ENCODE measurements around the gene BCAS3. TPM values are rescaled to one million over a fixed set of nuclear protein-coding genes. Genes with fewer than 3 reads are reported as not detected.

BCAS3 gene
- total RNA-seq, 2 donors from 2014 or later: 44.1 to 71.5 TPM

DNA sequence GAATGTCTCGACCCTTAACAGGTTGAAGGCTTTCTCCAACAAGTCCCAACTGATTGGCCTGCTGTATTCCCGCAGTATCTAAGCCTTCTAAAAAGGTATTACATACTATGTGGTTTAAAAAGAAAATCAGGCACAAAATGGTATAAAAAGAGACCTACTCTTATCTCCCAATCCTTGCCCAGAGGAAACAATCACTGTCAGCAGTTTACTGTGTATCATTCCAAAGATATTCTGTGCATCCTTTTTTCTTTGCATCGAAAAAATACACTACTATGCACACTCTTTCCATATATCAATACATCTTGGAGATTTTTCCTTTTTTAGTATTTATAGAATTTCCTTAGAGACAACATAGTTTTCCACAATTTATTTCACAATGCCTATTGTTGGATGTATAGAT is 603.2 kb downstream of the BCAS3 start:
- H3K4me1 ChIP-seq: no peaks in the 10 kb centered on the region
- H3K27me3 ChIP-seq: no peaks in the 10 kb centered on the region
- DNase-seq (no peak), ATAC-seq (no peak)
- H3K27ac ChIP-seq: no peak overlapping the region
- WGBS, 2 donors: 90 to 94% methylated on average over 3 of the region's 3 CpGs
- no peaks in the 10 kb centered on the region for H3K9me3 ChIP-seq
- intact Hi-C loops (cut with DNase I): no loop called here
- no peaks in the 10 kb centered on the region for H3K36me3 ChIP-seq (replicated peaks in 1 of 2; ENCODE audit: insufficient read depth in 1 of 2, low read depth in 2 of 2)
- H3K4me3 ChIP-seq: no peak overlapping the region
- TF ChIP-seq CTCF (IDR thresholded peaks at IDR 0.05) (no peak), POLR2A (IDR thresholded peaks at IDR 0.05) (no peak)

DNA sequence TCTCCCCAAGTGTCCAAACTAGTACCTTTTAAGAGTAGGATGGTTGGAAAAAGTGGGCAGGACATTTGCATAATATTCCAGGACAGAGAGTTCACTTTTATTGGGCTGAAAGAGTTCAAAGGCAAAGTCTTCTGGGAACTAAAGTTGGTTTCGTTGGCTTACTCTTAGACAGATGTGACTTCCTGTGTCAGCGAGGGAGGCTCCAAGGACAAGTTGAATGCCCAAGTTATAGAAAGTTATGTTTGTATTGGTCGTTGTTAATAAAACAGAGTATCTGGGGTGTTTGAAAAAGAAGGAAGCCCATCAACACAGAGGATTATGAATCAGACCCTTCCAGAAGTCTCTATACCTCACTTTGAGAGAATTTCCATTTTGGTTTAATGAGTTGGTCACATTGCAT is 604.7 kb downstream of the BCAS3 start:
- TF ChIP-seq POLR2A (IDR thresholded peaks at IDR 0.05) (no peak), CTCF (IDR thresholded peaks at IDR 0.05) (no peak)
- Histone ChIP-seq H3K9me3 (no peaks in the 10 kb centered on the region), H3K27me3 (no peaks in the 10 kb centered on the region), H3K4me1 (no peaks in the 10 kb centered on the region), H3K27ac (no peak overlapping the region), H3K4me3 (no peak overlapping the region), H3K36me3 (replicated peaks in 1 of 2; ENCODE audit: insufficient read depth in 1 of 2, low read depth in 2 of 2) (no peaks in the 10 kb centered on the region)
- 57 to 84% methylated on average over 3 of the region's 3 CpGs for WGBS, 2 donors
- ATAC-seq (no peak), DNase-seq (no peak)
- intact Hi-C loops (cut with DNase I): no loop called here

- Histone ChIP-seq H3K27me3 (no peaks in the 10 kb centered on the region), H3K36me3 (replicated peaks in 1 of 2; ENCODE audit: insufficient read depth in 1 of 2, low read depth in 2 of 2) (no peaks in the 10 kb centered on the region), H3K4me3 (no peak overlapping the region), H3K27ac (no peak overlapping the region), H3K4me1 (no peaks in the 10 kb centered on the region), H3K9me3 (no peaks in the 10 kb centered on the region)
- intact Hi-C loops (cut with DNase I): no loop called here
- ATAC-seq: no peak
- TF ChIP-seq POLR2A (IDR thresholded peaks at IDR 0.05) (no peak), CTCF (IDR thresholded peaks at IDR 0.05) (no peak)
- no peak for DNase-seq
- WGBS, 2 donors: 90 to 93% methylated on average over 6 of the region's 6 CpGs
Observed at GRCh38 chr17:61283043-61283442, 605.4 kb downstream of the BCAS3 start.

DNA sequence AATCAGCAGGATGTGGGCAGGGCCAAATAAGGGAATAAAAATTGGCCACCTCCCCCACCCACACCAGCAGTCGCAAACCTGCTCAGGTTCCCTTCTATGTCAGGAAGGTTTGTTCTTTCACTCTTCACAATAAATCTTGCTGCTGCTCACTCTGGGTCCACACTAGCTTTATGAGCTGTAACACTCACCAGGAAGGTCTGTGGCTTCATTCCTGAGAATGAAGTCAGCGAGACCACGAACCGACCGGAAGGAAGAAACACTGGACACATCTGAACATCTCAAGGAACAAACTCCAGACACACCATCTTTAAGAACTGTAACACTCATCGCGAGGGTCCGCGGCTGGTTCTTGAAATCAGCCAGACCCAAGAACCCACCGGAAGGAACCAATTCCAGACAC is 606.5 kb downstream of the BCAS3 start:
- Histone ChIP-seq H3K36me3 (replicated peaks in 1 of 2; ENCODE audit: insufficient read depth in 1 of 2, low read depth in 2 of 2) (no peaks in the 10 kb centered on the region), H3K4me1 (no peaks in the 10 kb centered on the region), H3K9me3 (no peaks in the 10 kb centered on the region), H3K27me3 (no peaks in the 10 kb centered on the region), H3K27ac (no peak overlapping the region), H3K4me3 (no peak overlapping the region)
- ATAC-seq (no peak), DNase-seq (no peak)
- intact Hi-C loops (cut with DNase I): no loop called here
- 94% methylated on average over 10 of the region's 10 CpGs for WGBS, 2 donors
- no peak for TF ChIP-seq POLR2A (IDR thresholded peaks at IDR 0.05)
- TF ChIP-seq CTCF (IDR thresholded peaks at IDR 0.05): no peak

GRCh38 chr17:61284746-61285145 is 607.1 kb downstream of the BCAS3 start:
- no peak for TF ChIP-seq POLR2A (IDR thresholded peaks at IDR 0.05)
- no peak for TF ChIP-seq CTCF (IDR thresholded peaks at IDR 0.05)
- H3K4me3 ChIP-seq: no peak overlapping the region
- no peaks in the 10 kb centered on the region for H3K27me3 ChIP-seq
- ATAC-seq: no peak
- H3K9me3 ChIP-seq: no peaks in the 10 kb centered on the region
- H3K36me3 ChIP-seq (replicated peaks in 1 of 2; ENCODE audit: insufficient read depth in 1 of 2, low read depth in 2 of 2): no peaks in the 10 kb centered on the region
- H3K27ac ChIP-seq: no peak overlapping the region
- no peak for DNase-seq
- WGBS, 2 donors: 86 to 100% methylated on average over 1 of the region's 1 CpG
- intact Hi-C loops (cut with DNase I): no loop called here
- H3K4me1 ChIP-seq: no peaks in the 10 kb centered on the region

Data from body of pancreas (tissue), 4 donors.